AG10803 (cell line): ENCODE results near the gene FAM3C.

Source experiments
- DNase-seq: peaks from one replicate; pipeline ENCODE4 v3.0.0; 2010; ENCODE audit warnings: low read depth
- H3K4me3 ChIP-seq: 2 replicates; pipeline ENCODE4 v1.5.1; 2011; ENCODE audit warnings: mild to moderate bottlenecking, low read length, control low read depth
- CTCF ChIP-seq: conservative IDR thresholded peaks from 2 replicates; pipeline ENCODE4 v1.5.1; 2011; ENCODE audit warnings: mild to moderate bottlenecking, low read length, control low read depth, inconsistent platforms

Gene FAM3C

DNA sequence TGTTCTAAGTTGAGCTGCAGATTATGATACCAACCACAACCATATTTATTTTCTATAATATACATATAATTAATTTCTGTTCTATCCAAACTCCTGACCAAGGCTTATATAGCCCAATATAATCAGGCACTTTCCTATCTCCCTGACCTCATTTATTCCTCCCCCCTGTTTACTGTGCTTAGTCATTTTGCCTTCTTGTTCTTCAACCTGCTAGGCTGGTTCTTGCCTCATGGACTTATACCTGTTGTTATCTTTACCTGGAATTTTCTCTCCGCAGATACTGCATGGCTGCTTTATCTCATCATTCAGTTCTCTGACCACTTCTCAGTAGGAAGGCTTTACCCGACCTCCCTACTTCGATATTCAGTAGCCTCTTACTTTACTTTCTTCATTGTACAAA lies 24.9 kb upstream of the FAM3C start:
- DNase-seq = no peak
- H3K4me3 ChIP-seq = no peak overlapping the region
- TF ChIP-seq CTCF = no peak

- DNase-seq = no peak
Measured at GRCh38 chr7:121419201-121420148, 23.4 kb upstream of the FAM3C start.

GRCh38 chr7:121416533-121416932 lies 20.4 kb upstream of the FAM3C start:
- H3K4me3 ChIP-seq = no peak overlapping the region
- TF ChIP-seq CTCF = no peak
- DNase-seq = no peak

More at GRCh38 chr7:121419201-121420148, 23.4 kb upstream of the FAM3C start:
- no peak overlapping the region for H3K4me3 ChIP-seq
- no peak for TF ChIP-seq CTCF

- H3K4me3 ChIP-seq = no peak overlapping the region
- TF ChIP-seq CTCF = no peak
- no peak for DNase-seq
Measured at GRCh38 chr7:121414436-121414835, 18.3 kb upstream of the FAM3C start.

DNA sequence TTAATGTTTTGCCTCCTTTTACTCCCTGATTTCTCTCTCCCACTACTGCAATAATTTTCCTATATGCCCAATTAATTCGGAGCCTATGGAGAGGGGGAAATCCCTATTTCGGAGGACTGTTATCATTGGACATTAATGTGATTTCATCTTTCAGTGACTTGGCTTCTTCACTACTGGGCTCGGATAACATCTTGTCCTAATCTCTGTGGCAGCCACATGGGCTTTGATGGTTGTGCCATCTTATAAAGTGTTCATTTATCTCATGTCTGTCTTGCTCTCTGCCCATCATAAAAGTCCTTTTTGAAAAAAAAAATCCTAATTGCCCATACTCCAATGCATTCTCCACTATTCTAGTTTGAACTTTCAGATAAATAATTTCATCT lies 15.5 kb upstream of the FAM3C start:
- H3K4me3 ChIP-seq = no peak overlapping the region
- TF ChIP-seq CTCF = no peak
- DNase-seq = no peak

DNA sequence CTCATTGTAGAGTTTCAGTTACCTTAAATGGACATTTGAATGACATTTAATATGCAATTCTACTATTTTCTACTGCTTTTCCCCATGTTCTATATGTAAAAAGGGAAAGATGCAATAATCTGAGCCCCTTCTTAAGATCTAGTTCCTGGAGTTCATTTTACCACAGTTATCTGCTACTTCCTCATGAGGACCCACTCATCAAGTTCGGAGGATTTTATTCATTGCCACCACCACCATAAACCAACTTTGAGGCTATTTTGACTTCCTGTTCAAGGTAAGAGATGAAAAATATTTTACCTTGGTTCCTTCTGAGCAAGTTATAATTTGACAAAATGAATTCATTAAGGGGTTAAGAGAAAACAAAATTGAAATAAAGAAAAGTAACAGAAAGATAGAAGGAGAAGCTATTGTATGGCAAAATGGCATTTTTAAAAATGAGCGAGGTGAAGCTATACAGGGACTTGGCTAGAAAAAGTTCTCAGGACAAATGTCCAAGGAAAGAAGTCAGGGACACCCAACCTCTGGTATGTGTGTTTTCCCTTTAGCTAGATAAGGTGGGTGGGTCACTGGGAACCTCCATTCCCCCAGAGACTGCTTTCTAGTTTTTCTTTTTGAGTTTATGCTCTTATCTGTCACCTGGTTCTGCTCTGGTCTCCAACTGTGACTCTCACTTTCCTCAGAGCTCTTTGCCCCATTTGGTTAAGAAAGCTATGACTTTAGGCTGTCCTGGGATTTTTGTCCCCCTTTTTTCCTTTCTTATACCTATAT lies 14.9 kb upstream of the FAM3C start:
- no peak for TF ChIP-seq CTCF
- no peak overlapping the region for H3K4me3 ChIP-seq
- no peak for DNase-seq

- no peak overlapping the region for H3K4me3 ChIP-seq
- TF ChIP-seq CTCF = no peak
- DNase-seq = no peak
Measured at GRCh38 chr7:121406944-121407343, 10.8 kb upstream of the FAM3C start.
